PC-9 (cell line): Measurements from ENCODE around the gene SCAF4.

Experiments
- CTCF ChIP-seq: fragments of 200-600 bp; sonication (generic); conservative IDR thresholded peaks from 2 replicates; pipeline ENCODE4 v1.6.1; 2017; ENCODE audit warnings: mixed run types, antibody characterized with exemption, mild to moderate bottlenecking, moderate library complexity
- EZH2 ChIP-seq: fragments of 200-600 bp; sonication (generic); IDR thresholded peaks from 2 replicates; pipeline ENCODE4 v1.8.0; 2017; ENCODE audit warnings: antibody characterized with exemption, low read depth

- TF ChIP-seq CTCF (no peak), EZH2 (no peak)
Measured at GRCh38 chr21:31684918-31685317, 47.0 kb downstream of the SCAF4 start.
